ENCODE results near the gene NAA16.

DNA sequence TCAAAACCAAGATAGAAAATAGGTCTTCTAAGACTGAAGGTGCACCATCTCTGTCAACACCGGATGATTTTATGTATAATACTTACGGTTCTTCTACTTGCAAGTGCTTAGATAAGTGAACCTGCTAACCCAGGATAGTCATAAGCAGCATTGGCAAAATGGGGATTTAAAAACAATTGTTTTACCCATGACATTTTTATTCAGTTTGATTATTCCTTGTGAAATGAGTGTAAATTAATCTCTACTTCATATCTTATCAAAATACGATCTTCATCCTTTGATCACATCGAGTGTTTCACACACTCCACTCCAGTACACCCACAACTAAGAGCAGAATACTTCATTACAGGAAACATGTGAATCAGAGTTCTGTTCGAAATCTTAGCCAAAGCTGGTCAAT is 24.7 kb upstream of the NAA16 start:
- TF ChIP-seq POLR2A (IDR thresholded peaks at IDR 0.05; ENCODE audit: low read length), result no peak
- TF ChIP-seq GATA1 (IDR thresholded peaks at IDR 0.05; ENCODE audit: low read depth, low read length), result no peak
